H1 (cell line): ENCODE measurements around the gene STAM2. TPM values are rescaled to one million over a fixed set of nuclear protein-coding genes. Genes with fewer than 3 reads are reported as not detected.

Source experiments
- CTCF ChIA-PET: fragments of 300-600 bp; sonication (Branson Sonifier 250); formaldehyde crosslinking; loops from one replicate; lab custom pipeline; 2021; ENCODE audit not compliant: partially characterized antibody; lab: Charles Lee
- POLR2A ChIA-PET: fragments of 300-600 bp; sonication (Branson Sonifier 250); formaldehyde crosslinking; loops from one replicate; lab custom pipeline; 2021; ENCODE audit warnings: inconsistent platforms; ENCODE audit not compliant: partially characterized antibody; lab: Charles Lee
- DNase-seq, 2 experiments: peaks; one replicate each; pipeline versions ENCODE4 v3.0.0 to v3.0.0-alpha.2; 2010 to 2022; ENCODE audit warnings: low spot score in 2 of 2, low read depth in 1 of 2, mixed read lengths in 1 of 2
- FAIRE-seq: peaks from 2 replicates; lab custom pipeline; 2011; peaks lifted over from hg19 to GRCh38; lab: Jason Lieb, UNC
- H2AFZ ChIP-seq: 2 replicates; pipeline ENCODE4 v1.8.1; 2012; ENCODE audit warnings: low read length, inconsistent platforms
- H2AK5ac ChIP-seq: 2 replicates; pipeline ENCODE4 v1.6.1; 2013; ENCODE audit warnings: low read depth, low read length
- H2BK120ac ChIP-seq: replicated peaks from 2 replicates; pipeline ENCODE3; 2013; ENCODE audit warnings: low read depth, low read length, inconsistent platforms
- H2BK12ac ChIP-seq: 2 replicates; pipeline ENCODE4 v1.6.1; 2013; ENCODE audit warnings: low read depth, low read length
- H2BK15ac ChIP-seq: 2 replicates; pipeline ENCODE4 v1.6.1; 2013; ENCODE audit warnings: low read length
- H2BK20ac ChIP-seq: 2 replicates; pipeline ENCODE4 v1.6.1; 2013; ENCODE audit warnings: low read length
- H2BK5ac ChIP-seq: 2 replicates; pipeline ENCODE4 v1.6.1; 2013; ENCODE audit warnings: low read depth, low read length
- H3K14ac ChIP-seq: 2 replicates; pipeline ENCODE4 v1.6.1; 2013; ENCODE audit warnings: inconsistent platforms; ENCODE audit not compliant: insufficient read length
- H3K18ac ChIP-seq: 2 replicates; pipeline ENCODE4 v1.6.1; 2013; ENCODE audit warnings: low read length; ENCODE audit errors: extremely low read depth
- H3K23ac ChIP-seq: 2 replicates; pipeline ENCODE4 v1.6.1; 2013; ENCODE audit warnings: inconsistent platforms; ENCODE audit not compliant: insufficient read length
- H3K23me2 ChIP-seq: 2 replicates; pipeline ENCODE4 v1.6.1; 2013; ENCODE audit warnings: low read depth, low read length
- H3K27ac ChIP-seq: 2 replicates; pipeline ENCODE4 v1.6.1; 2011; ENCODE audit warnings: low read depth, low read length, inconsistent platforms
- H3K27me3 ChIP-seq, 4 experiments: replicated peaks in 1 of 4; 1 replicate in 1 of 4; 2 replicates in 3 of 4; pipeline versions ENCODE4 v1.6.1 to v1.8.1; 2011 to 2013; ENCODE audit warnings: low read length in 3 of 4, mild to moderate bottlenecking in 3 of 4, inconsistent platforms in 2 of 4, mixed read lengths in 2 of 4, moderate library complexity in 1 of 4; ENCODE audit not compliant: control insufficient read depth in 3 of 4, insufficient read depth in 3 of 4; ENCODE audit errors: extremely low read depth in 1 of 4
- H3K36me3 ChIP-seq, 4 experiments: 2 replicates each; pipeline versions ENCODE4 v1.6.1 to v1.8.1; 2011 to 2013; ENCODE audit warnings: mild to moderate bottlenecking in 4 of 4, low read length in 3 of 4, moderate library complexity in 2 of 4, control low read depth in 1 of 4, inconsistent platforms in 1 of 4; ENCODE audit not compliant: insufficient read depth in 4 of 4, control insufficient read depth in 2 of 4
- H3K4ac ChIP-seq: replicated peaks from 2 replicates; pipeline ENCODE3; 2013; ENCODE audit warnings: low read length, low read depth, mixed read lengths, inconsistent platforms; ENCODE audit not compliant: insufficient read length
- H3K4me1 ChIP-seq, 4 experiments: replicated peaks in 1 of 4; 1 replicate in 1 of 4; 2 replicates in 3 of 4; pipeline versions ENCODE4 v1.6.1 to v1.8.1; 2011 to 2013; ENCODE audit warnings: low read length in 3 of 4, inconsistent platforms in 2 of 4, mixed read lengths in 1 of 4; ENCODE audit not compliant: insufficient read depth in 4 of 4, control insufficient read depth in 3 of 4
- H3K4me2 ChIP-seq, 2 experiments: 2 replicates each; pipeline versions ENCODE4 v1.6.1 to v1.8.1; 2011 to 2013; ENCODE audit warnings: low read depth in 2 of 2, low read length in 2 of 2, control low read depth in 1 of 2, inconsistent platforms in 1 of 2, mild to moderate bottlenecking in 1 of 2; ENCODE audit not compliant: insufficient read depth in 1 of 2
- H3K4me3 ChIP-seq, 4 experiments: fragments of 200-600, 300-600 bp in 1 of 4; sonication (generic), shearing (Covaris generic), sonication (Bioruptor Twin) in 1 of 4; 2 replicates each; pipeline versions ENCODE4 v1.5.1 to v1.8.1; 2011 to 2016; ENCODE audit warnings: low read length in 4 of 4, low read depth in 3 of 4, control low read depth in 2 of 4, inconsistent platforms in 2 of 4, mild to moderate bottlenecking in 2 of 4, mixed read lengths in 1 of 4, moderate library complexity in 1 of 4; ENCODE audit not compliant: insufficient read depth in 2 of 4; ENCODE audit errors: extremely low read depth in 1 of 4
- H3K56ac ChIP-seq: replicated peaks from 2 replicates; pipeline ENCODE3; 2013; ENCODE audit warnings: low read depth, mild to moderate bottlenecking, mixed read lengths, low read length, inconsistent platforms; ENCODE audit not compliant: insufficient read length
- H3K79me1 ChIP-seq: 2 replicates; pipeline ENCODE4 v1.6.1; 2013; ENCODE audit warnings: low read depth, low read length, control low read depth
- H3K79me2 ChIP-seq, 2 experiments: 2 replicates each; pipeline versions ENCODE4 v1.6.1 to v1.8.1; 2012 to 2013; ENCODE audit warnings: low read length in 2 of 2, mild to moderate bottlenecking in 2 of 2, inconsistent platforms in 1 of 2; ENCODE audit not compliant: insufficient read depth in 2 of 2, control insufficient read depth in 1 of 2
- H3K9ac ChIP-seq, 4 experiments: replicated peaks in 1 of 4; 1 replicate in 1 of 4; 2 replicates in 3 of 4; pipeline versions ENCODE4 v1.6.1 to v1.8.1; 2011 to 2013; ENCODE audit warnings: low read depth in 3 of 4, low read length in 3 of 4, control low read depth in 2 of 4, mild to moderate bottlenecking in 2 of 4, moderate library complexity in 2 of 4, inconsistent platforms in 1 of 4; ENCODE audit errors: extremely low read depth in 1 of 4
- H3K9me3 ChIP-seq, 2 experiments: 2 replicates each; pipeline versions ENCODE4 v1.6.1 to v1.8.1; 2012 to 2013; ENCODE audit warnings: mild to moderate bottlenecking in 2 of 2, moderate library complexity in 2 of 2, control low read depth in 1 of 2, inconsistent platforms in 1 of 2, low read depth in 1 of 2, low read length in 1 of 2, mixed read lengths in 1 of 2; ENCODE audit not compliant: insufficient read depth in 2 of 2
- H4K20me1 ChIP-seq, 2 experiments: replicated peaks in 1 of 2; 2 replicates each; pipeline versions ENCODE3 to v1.8.1; 2011 to 2013; ENCODE audit warnings: inconsistent platforms in 2 of 2, low read length in 2 of 2, mild to moderate bottlenecking in 1 of 2; ENCODE audit not compliant: insufficient read depth in 2 of 2, control insufficient read depth in 1 of 2
- H4K5ac ChIP-seq: 2 replicates; pipeline ENCODE4 v1.6.1; 2013; ENCODE audit warnings: low read length, low read depth, mixed read lengths, inconsistent platforms; ENCODE audit not compliant: insufficient read length
- H4K8ac ChIP-seq: 2 replicates; pipeline ENCODE4 v1.8.0; 2013; ENCODE audit warnings: mild to moderate bottlenecking, moderate library complexity, low read length, inconsistent platforms; ENCODE audit not compliant: insufficient read depth; ENCODE audit errors: extremely low read depth
- H4K91ac ChIP-seq: replicated peaks from 2 replicates; pipeline ENCODE3; 2013; ENCODE audit warnings: low read length, mixed read lengths, inconsistent platforms; ENCODE audit not compliant: insufficient read length
- HDAC6 ChIP-seq: IDR thresholded peaks from one replicate; pipeline ENCODE4 v1.7.1; 2012; ENCODE audit warnings: low read depth, mild to moderate bottlenecking, inconsistent platforms, low read length, moderate library complexity
- JUN ChIP-seq: IDR thresholded peaks from 2 replicates; pipeline ENCODE4 v1.6.1; 2011; ENCODE audit warnings: low read depth, mild to moderate bottlenecking, improper control_type of control experiment, low read length
- JUND ChIP-seq: IDR thresholded peaks from 2 replicates; pipeline ENCODE4 v1.6.1; 2011; ENCODE audit warnings: mild to moderate bottlenecking, improper control_type of control experiment, low read length
- POLR2A ChIP-seq, 2 experiments: IDR thresholded peaks; 1 replicate in 1 of 2; 2 replicates in 1 of 2; pipeline ENCODE4 v1.6.1; 2011; ENCODE audit warnings: low read depth in 2 of 2, low read length in 2 of 2, mild to moderate bottlenecking in 2 of 2; ENCODE audit errors: control extremely low read depth in 1 of 2
- RAD21 ChIP-seq, 2 experiments: IDR thresholded peaks in 1 of 2; conservative IDR thresholded peaks in 1 of 2; 2 replicates each; pipeline ENCODE4 v1.6.1; 2011; ENCODE audit warnings: low read depth in 2 of 2, low read length in 2 of 2, improper control_type of control experiment in 1 of 2, inconsistent platforms in 1 of 2, mild to moderate bottlenecking in 1 of 2, moderate library complexity in 1 of 2
- RBBP5 ChIP-seq: IDR thresholded peaks from 2 replicates; pipeline ENCODE4 v1.7.1; 2012; ENCODE audit warnings: low read depth, mild to moderate bottlenecking, inconsistent platforms, low read length, moderate library complexity, borderline replicate concordance
- SIN3A ChIP-seq, 2 experiments: IDR thresholded peaks in 1 of 2; conservative IDR thresholded peaks in 1 of 2; 2 replicates each; pipeline ENCODE4 v1.6.1; 2011 to 2012; ENCODE audit warnings: low read length in 2 of 2, improper control_type of control experiment in 1 of 2, low read depth in 1 of 2, mild to moderate bottlenecking in 1 of 2
- SIRT6 ChIP-seq: IDR thresholded peaks from one replicate; pipeline ENCODE4 v1.7.1; 2012; ENCODE audit warnings: low read length, inconsistent platforms
- SIX5 ChIP-seq: IDR thresholded peaks from 2 replicates; pipeline ENCODE4 v1.6.1; 2011; ENCODE audit warnings: mild to moderate bottlenecking, low read depth, low read length
- SP1 ChIP-seq: IDR thresholded peaks from 2 replicates; pipeline ENCODE4 v1.6.1; 2011; ENCODE audit warnings: low read depth, low read length
- SP4 ChIP-seq: IDR thresholded peaks from 2 replicates; pipeline ENCODE4 v1.6.1; 2012; ENCODE audit warnings: low read length, inconsistent platforms
- TAF7 ChIP-seq: optimal IDR thresholded peaks from 2 replicates; pipeline ENCODE3; 2011; ENCODE audit warnings: low read depth, mild to moderate bottlenecking, inconsistent platforms, low read length, moderate library complexity, borderline replicate concordance
- WGBS, 2 experiments: shearing (Covaris generic) in 1 of 2; methylation state at CpG; one replicate each; pipeline versions ENCODE4 v1.1.6 to v1.1.7; 2013 to 2015; ENCODE audit warnings: low lambda C conversion rate in 2 of 2, mixed read lengths in 2 of 2, inconsistent platforms in 1 of 2, low coverage in 1 of 2, missing lambda C conversion rate in 1 of 2; ENCODE audit not compliant: insufficient replicate concordance in 2 of 2, insufficient coverage in 1 of 2, insufficient read length in 1 of 2; ENCODE audit errors: extremely low coverage in 1 of 2, missing lambda C conversion rate in 1 of 2; 5-methylcytosine and 5-hydroxymethylcytosine counted together
- polyA plus RNA-seq, 7 experiments: library from polyadenylated mRNA; depleted of rRNA in 3 of 7; stranded (reverse) in 5 of 7; unstranded in 2 of 7; fragments of >200 nt in 5 of 7; fragments of 200-250 nt in 2 of 7; gene quantifications; 1 replicate in 5 of 7; 2 replicates in 1 of 7; 4 replicates in 1 of 7; pipeline versions ENCODE4 v1.2.1 to v1.2.3, GENCODE V29; 2011 to 2013; ENCODE audit warnings: missing spikeins in 2 of 7, mixed read lengths in 2 of 7
- total RNA-seq: library from RNA; stranded (reverse); fragmentation: NEBNext Ultra II Directional; extraction: Animal tissue kit (Norgen Biotek cat#: 25700); gene quantifications from 2 replicates; pipeline ENCODE4 v1.2.1, GENCODE V29; 2021

The STAM2 gene
- total and polyA plus RNA-seq, 2 of the 8 experiments (the other 6 are each of a cell fraction or from before 2014, with no cell fraction given): 5.4 to 9.4 TPM

GRCh38 chr2:152078662-152079061 is 96.9 kb downstream of the STAM2 start:
- Histone ChIP-seq H3K79me1 (peaks cover 2% of the 10 kb centered on the region; the same call in 1 of the 2 replicates), H3K4me1 (peaks cover 0 to 4% (median 0%) of the 10 kb centered on the region in 4 experiments; a peak in 2 of 7 replicates), H3K9me3 (no peaks in the 10 kb centered on the region), H2BK120ac (no peak overlapping the region), H2AK5ac (no peak overlapping the region), H2BK12ac (no peak overlapping the region), H2AFZ (no peak overlapping the region), H3K4me3 (no peak overlapping the region), H3K4me2 (no peak overlapping the region), H3K23me2 (peaks cover 10% of the 10 kb centered on the region; the same call in 1 of the 2 replicates), H4K20me1 (peaks cover 0 to 4% of the 10 kb centered on the region in 2 experiments), H3K23ac (no peak overlapping the region), H4K5ac (no peak overlapping the region), H3K9ac (no peak overlapping the region), H4K91ac (no peak overlapping the region), H3K27me3 (no peaks in the 10 kb centered on the region), H3K36me3 (no peaks in the 10 kb centered on the region), H3K18ac (no peak overlapping the region), H3K27ac (no peak overlapping the region), H4K8ac (no peak overlapping the region), H2BK5ac (no peak overlapping the region), H3K4ac (no peak overlapping the region), H3K14ac (no peak overlapping the region), H2BK20ac (no peak overlapping the region), H3K56ac (no peak overlapping the region), H3K79me2 (no peaks in the 10 kb centered on the region), H2BK15ac (no peak overlapping the region)
- POLR2A ChIA-PET: no interaction called here
- DNase-seq (no peak), FAIRE-seq (no peak)
- WGBS, 2 experiments: 98% methylated on average over 2 of the region's 2 CpGs; no CpG with 5 or more reads in 1 of the 2 experiments
- CTCF ChIA-PET: interaction anchor here (0.9 kb wide), 1 partner anchor 90 kb away, joined by 3 read pairs; no protein-coding TSS in a partner anchor
- TF ChIP-seq RAD21 (IDR thresholded peaks at IDR 0.05 in 1 of 2, conservative IDR thresholded peaks at IDR 0.05 in 1 of 2; ENCODE audit: low read depth in 2 of 2, low read length in 2 of 2) (no peak), JUN (no peak), HDAC6 (no peak), SIRT6 (no peak), TAF7 (no peak), POLR2A (IDR thresholded peaks at IDR 0.05; ENCODE audit: control extremely low read depth in 1 of 2, low read depth in 2 of 2, low read length in 2 of 2) (no peak), SIX5 (no peak), SIN3A (conservative IDR thresholded peaks at IDR 0.05 in 1 of 2, IDR thresholded peaks at IDR 0.05 in 1 of 2; ENCODE audit: low read depth in 1 of 2, low read length in 2 of 2) (no peak), JUND (no peak), SP1 (no peak), SP4 (no peak), RBBP5 (no peak)
